ENCODE measurements around the gene PARD6G. TPM values are rescaled to one million over a fixed set of nuclear protein-coding genes. Genes with fewer than 3 reads are reported as not detected.
"Not testable (repeated sequence)": the region's sequence is repeated elsewhere in the genome, so short reads cannot be mapped to it uniquely, and the experiment has no call there.

PARD6G gene
- total RNA-seq, 8 experiments from 2014 or later: 2.3 to 13.7 (median 7.2) TPM

- H3K27ac ChIP-seq: no peak overlapping the region
- in situ Hi-C loops (cut with MboI; ENCODE audit: low pct_unique_long_range_greater_than_20kb in 2 of 9, low sequenced_read_pairs in 9 of 9, unreplicated experiment in 9 of 9): no loop called here
- H3K4me1 ChIP-seq (replicated peaks in 1 of 2): peaks cover 0 to 5% of the 10 kb centered on the region in 2 donors
- WGBS, 10 experiments: 29 to 100% (median 92%) methylated on average over 1 to 8 of the region's 13 CpGs; no CpG with 5 or more reads in 3 of the 10 experiments
- ATAC-seq (replicated peaks in 6 of 8): no peak
- no peak overlapping the region for H3K4me3 ChIP-seq
These were observed 79.4 kb downstream of the PARD6G start for GRCh38 chr18:80167931-80168330.

GRCh38 chr18:80167331-80167730, 80.0 kb downstream of the PARD6G start:
- in situ Hi-C loops (cut with MboI; ENCODE audit: low pct_unique_long_range_greater_than_20kb in 2 of 9, low sequenced_read_pairs in 9 of 9, unreplicated experiment in 9 of 9): no loop called here
- WGBS, 10 experiments: 10 to 100% (median 80%) methylated on average over 1 to 2 of the region's 9 CpGs; no CpG with 5 or more reads in 5 of the 10 experiments
- Histone ChIP-seq H3K4me3 (no peak overlapping the region), H3K27ac (no peak overlapping the region), H3K4me1 (replicated peaks in 1 of 2) (peaks cover 0 to 5% of the 10 kb centered on the region in 2 donors)
- peak in 1 of 8 experiments; percentile 3 for ATAC-seq (replicated peaks in 6 of 8)

GRCh38 chr18:80166725-80167124, 80.6 kb downstream of the PARD6G start:
- no peak for ATAC-seq (replicated peaks in 6 of 8)
- WGBS, 10 experiments: 33 to 100% (median 85%) methylated on average over 1 to 5 of the region's 6 CpGs; no CpG with 5 or more reads in 5 of the 10 experiments
- H3K27ac ChIP-seq: no peak overlapping the region
- H3K4me3 ChIP-seq: no peak overlapping the region
- peaks cover 0 to 2% of the 10 kb centered on the region in 2 donors for H3K4me1 ChIP-seq (replicated peaks in 1 of 2)
- in situ Hi-C loops (cut with MboI; ENCODE audit: low pct_unique_long_range_greater_than_20kb in 2 of 9, low sequenced_read_pairs in 9 of 9, unreplicated experiment in 9 of 9): no loop called here

- in situ Hi-C loops (cut with MboI; ENCODE audit: low pct_unique_long_range_greater_than_20kb in 2 of 9, low sequenced_read_pairs in 9 of 9, unreplicated experiment in 9 of 9): no loop called here
- Histone ChIP-seq H3K4me3 (no peak overlapping the region), H3K4me1 (replicated peaks in 1 of 2) (no peaks in the 10 kb centered on the region), H3K27ac (no peak overlapping the region)
- no peak for ATAC-seq (replicated peaks in 6 of 8)
- WGBS, 10 experiments: 79 to 100% (median 100%) methylated on average over 1 to 7 of the region's 10 CpGs; no CpG with 5 or more reads in 5 of the 10 experiments
These were observed 81.1 kb downstream of the PARD6G start for GRCh38 chr18:80166240-80166639.

GRCh38 chr18:80164727-80165355, 82.5 kb downstream of the PARD6G start:
- in situ Hi-C loops (cut with MboI; ENCODE audit: low pct_unique_long_range_greater_than_20kb in 2 of 9, low sequenced_read_pairs in 9 of 9, unreplicated experiment in 9 of 9); H3K4me3 ChIP-seq: not testable (repeated sequence)
- WGBS, 10 experiments: 69 to 100% (median 97%) methylated on average over 1 to 9 of the region's 9 CpGs; no CpG with 5 or more reads in 1 of the 10 experiments

GRCh38 chr18:80163183-80163582, 84.1 kb downstream of the PARD6G start:
- no peak for ATAC-seq (replicated peaks in 6 of 8)
- H3K4me3 ChIP-seq: no peak overlapping the region
- no peak overlapping the region for H3K27ac ChIP-seq
- in situ Hi-C loops (cut with MboI; ENCODE audit: low pct_unique_long_range_greater_than_20kb in 2 of 9, low sequenced_read_pairs in 9 of 9, unreplicated experiment in 9 of 9): no loop called here
- H3K4me1 ChIP-seq (replicated peaks in 1 of 2): no peaks in the 10 kb centered on the region
- WGBS, 10 experiments: 100% methylated on average over 1 of the region's 7 CpGs; no CpG with 5 or more reads in 8 of the 10 experiments

More at GRCh38 chr18:80164727-80165355, 82.5 kb downstream of the PARD6G start:
- H3K4me1 ChIP-seq (replicated peaks in 1 of 2); ATAC-seq (replicated peaks in 6 of 8); H3K27ac ChIP-seq: not testable (repeated sequence)

- no peak overlapping the region for H3K27ac ChIP-seq
- H3K4me1 ChIP-seq (replicated peaks in 1 of 2): no peaks in the 10 kb centered on the region
- in situ Hi-C loops (cut with MboI; ENCODE audit: low pct_unique_long_range_greater_than_20kb in 2 of 9, low sequenced_read_pairs in 9 of 9, unreplicated experiment in 9 of 9): no loop called here
- 70 to 95% (median 90%) methylated on average over 1 to 4 of the region's 7 CpGs; no CpG with 5 or more reads in 3 of the 10 experiments for WGBS, 10 experiments
- ATAC-seq (replicated peaks in 6 of 8): peak in 1 of 8 experiments; percentile 32
- no peak overlapping the region for H3K4me3 ChIP-seq
These were observed 85.4 kb downstream of the PARD6G start for GRCh38 chr18:80161781-80162417.

GRCh38 chr18:80159713-80160636, 87.3 kb downstream of the PARD6G start:
- peak in 2 of 8 experiments; percentile 42 to 43 for ATAC-seq (replicated peaks in 6 of 8)
- Histone ChIP-seq H3K4me1 (replicated peaks in 1 of 2) (no peaks in the 10 kb centered on the region), H3K4me3 (no peak overlapping the region), H3K27ac (no peak overlapping the region)
- in situ Hi-C loops (cut with MboI; ENCODE audit: low pct_unique_long_range_greater_than_20kb in 2 of 9, low sequenced_read_pairs in 9 of 9, unreplicated experiment in 9 of 9): no loop called here
- 20 to 100% (median 97%) methylated on average over 1 to 23 of the region's 109 CpGs; no CpG with 5 or more reads in 4 of the 10 experiments for WGBS, 10 experiments

GRCh38 chr18:80158365-80158764, 88.9 kb downstream of the PARD6G start:
- 40 to 83% (median 70%) methylated on average over 2 to 4 of the region's 5 CpGs; no CpG with 5 or more reads in 2 of the 10 experiments for WGBS, 10 experiments
- ATAC-seq (replicated peaks in 6 of 8): no peak
- Histone ChIP-seq H3K27ac (no peak overlapping the region), H3K4me3 (no peak overlapping the region), H3K4me1 (replicated peaks in 1 of 2) (no peaks in the 10 kb centered on the region)
- in situ Hi-C loops (cut with MboI; ENCODE audit: low pct_unique_long_range_greater_than_20kb in 2 of 9, low sequenced_read_pairs in 9 of 9, unreplicated experiment in 9 of 9): no loop called here

GRCh38 chr18:80157708-80158343, 89.5 kb downstream of the PARD6G start:
- in situ Hi-C loops (cut with MboI; ENCODE audit: low pct_unique_long_range_greater_than_20kb in 2 of 9, low sequenced_read_pairs in 9 of 9, unreplicated experiment in 9 of 9): no loop called here
- no peak overlapping the region for H3K27ac ChIP-seq

GRCh38 chr18:80154293-80154692, 93.0 kb downstream of the PARD6G start:
- Histone ChIP-seq H3K27ac (no peak overlapping the region), H3K4me1 (replicated peaks in 1 of 2) (peaks cover 0 to 4% of the 10 kb centered on the region in 2 donors), H3K4me3 (no peak overlapping the region)
- peak in 2 of 8 experiments; percentile 6 to 7 for ATAC-seq (replicated peaks in 6 of 8)
- in situ Hi-C loops (cut with MboI; ENCODE audit: low pct_unique_long_range_greater_than_20kb in 2 of 9, low sequenced_read_pairs in 9 of 9, unreplicated experiment in 9 of 9): no loop called here
- 50 to 100% (median 74%) methylated on average over 1 to 6 of the region's 6 CpGs; no CpG with 5 or more reads in 3 of the 10 experiments for WGBS, 10 experiments

More at GRCh38 chr18:80157708-80158343, 89.5 kb downstream of the PARD6G start:
- Histone ChIP-seq H3K4me3 (no peak overlapping the region), H3K4me1 (replicated peaks in 1 of 2) (no peaks in the 10 kb centered on the region)
- 41 to 92% (median 54%) methylated on average over 3 to 8 of the region's 8 CpGs for WGBS, 10 experiments
- ATAC-seq (replicated peaks in 6 of 8): peak; percentile 8 to 70 (median 61)

GRCh38 chr18:80149667-80150066, 97.6 kb downstream of the PARD6G start:
- no peak overlapping the region for H3K27ac ChIP-seq
- in situ Hi-C loops (cut with MboI; ENCODE audit: low pct_unique_long_range_greater_than_20kb in 2 of 9, low sequenced_read_pairs in 9 of 9, unreplicated experiment in 9 of 9): no loop called here
- no peak for ATAC-seq (replicated peaks in 6 of 8)

More at GRCh38 chr18:80149667-80150066, 97.6 kb downstream of the PARD6G start:
- H3K4me1 ChIP-seq (replicated peaks in 1 of 2): peaks cover 5 to 22% of the 10 kb centered on the region in 2 donors
- H3K4me3 ChIP-seq: no peak overlapping the region
